Endothelial cell of umbilical vein (primary cell): ENCODE results near the gene STK32A.

Experiments used
- EZH2 ChIP-seq: IDR thresholded peaks from 2 replicates; pipeline ENCODE4 v1.6.1; 2012; ENCODE audit warnings: borderline replicate concordance, low read depth, mild to moderate bottlenecking, moderate library complexity, low read length, inconsistent platforms; ENCODE audit not compliant: severe bottlenecking
- FOS ChIP-seq: IDR thresholded peaks from 2 replicates; pipeline ENCODE4 v1.6.1; 2011; ENCODE audit warnings: mild to moderate bottlenecking, low read length, moderate library complexity, borderline replicate concordance; ENCODE audit not compliant: insufficient read depth
- POLR2A ChIP-seq: IDR thresholded peaks from 2 replicates; pipeline ENCODE4 v1.6.1; 2012; ENCODE audit warnings: low read depth, mild to moderate bottlenecking, control low read depth, low read length
- POLR2AphosphoS5 ChIP-seq: IDR thresholded peaks from 2 replicates; pipeline ENCODE4 v1.6.1; 2012; ENCODE audit warnings: low read depth, mild to moderate bottlenecking, control low read depth, low read length, moderate library complexity; ENCODE audit not compliant: insufficient read depth
- TF ChIP-seq, protein P1 (sequence below), 2 donors: IDR thresholded peaks; 1 replicate in 1 of 2; 2 replicates in 1 of 2; pipeline ENCODE4 v1.5.1; 2011; ENCODE audit warnings: low read length in 2 of 2, mild to moderate bottlenecking in 2 of 2, moderate library complexity in 2 of 2, control low read depth in 1 of 2, inconsistent platforms in 1 of 2, low read depth in 1 of 2; ENCODE audit not compliant: insufficient read depth in 1 of 2; ENCODE audit errors: extremely low read depth in 1 of 2
- TF ChIP-seq, protein P2 (sequence below): IDR thresholded peaks from 2 replicates; pipeline ENCODE4 v1.6.1; 2011; ENCODE audit not compliant: insufficient read depth, insufficient read length

DNA sequence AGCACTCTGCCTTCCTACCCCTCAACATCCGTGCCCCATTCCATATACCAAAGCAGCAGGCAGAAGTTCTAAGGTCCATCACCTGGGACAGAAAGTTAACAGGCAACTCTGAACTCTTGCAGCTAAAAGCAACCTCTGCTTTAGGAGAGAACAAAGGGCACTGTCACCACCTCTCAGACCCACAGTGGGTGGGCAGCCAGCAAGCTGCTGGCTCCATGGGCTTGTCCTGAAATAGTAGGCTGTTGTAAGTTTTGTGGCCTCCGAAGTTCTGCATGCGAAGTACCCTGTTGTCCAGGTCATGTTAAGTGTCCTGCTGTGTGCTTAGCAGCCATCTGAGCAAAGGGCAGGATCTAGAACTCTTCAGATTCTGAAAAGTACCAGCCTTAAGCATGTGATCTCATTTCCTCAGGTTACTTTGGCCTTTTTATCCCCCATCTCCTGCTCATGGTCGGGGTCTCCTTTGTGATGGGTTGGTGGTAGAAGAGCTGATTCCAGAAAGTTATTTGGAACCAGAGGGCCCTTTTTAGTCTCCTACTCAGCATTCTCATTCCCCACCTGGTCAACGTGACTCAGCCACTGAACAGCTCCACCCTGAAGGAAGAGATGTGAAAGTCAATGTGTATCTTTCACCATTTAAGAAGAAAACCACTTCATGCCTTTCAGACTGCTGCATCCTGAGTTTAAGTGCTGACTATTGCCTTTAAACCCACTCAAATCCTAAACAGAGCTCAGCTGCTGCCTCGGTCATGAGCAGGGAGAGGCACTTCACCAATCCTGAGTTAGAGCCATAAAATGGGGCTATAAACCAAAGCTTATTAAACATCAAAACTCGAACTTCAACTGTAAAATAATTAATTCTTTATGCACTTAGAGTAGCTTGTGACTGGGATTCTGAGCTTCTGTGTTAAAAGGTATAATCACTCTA lies 153.6 kb downstream of the STK32A start:
- TF ChIP-seq, protein P1, sequence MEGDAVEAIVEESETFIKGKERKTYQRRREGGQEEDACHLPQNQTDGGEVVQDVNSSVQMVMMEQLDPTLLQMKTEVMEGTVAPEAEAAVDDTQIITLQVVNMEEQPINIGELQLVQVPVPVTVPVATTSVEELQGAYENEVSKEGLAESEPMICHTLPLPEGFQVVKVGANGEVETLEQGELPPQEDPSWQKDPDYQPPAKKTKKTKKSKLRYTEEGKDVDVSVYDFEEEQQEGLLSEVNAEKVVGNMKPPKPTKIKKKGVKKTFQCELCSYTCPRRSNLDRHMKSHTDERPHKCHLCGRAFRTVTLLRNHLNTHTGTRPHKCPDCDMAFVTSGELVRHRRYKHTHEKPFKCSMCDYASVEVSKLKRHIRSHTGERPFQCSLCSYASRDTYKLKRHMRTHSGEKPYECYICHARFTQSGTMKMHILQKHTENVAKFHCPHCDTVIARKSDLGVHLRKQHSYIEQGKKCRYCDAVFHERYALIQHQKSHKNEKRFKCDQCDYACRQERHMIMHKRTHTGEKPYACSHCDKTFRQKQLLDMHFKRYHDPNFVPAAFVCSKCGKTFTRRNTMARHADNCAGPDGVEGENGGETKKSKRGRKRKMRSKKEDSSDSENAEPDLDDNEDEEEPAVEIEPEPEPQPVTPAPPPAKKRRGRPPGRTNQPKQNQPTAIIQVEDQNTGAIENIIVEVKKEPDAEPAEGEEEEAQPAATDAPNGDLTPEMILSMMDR (IDR thresholded peaks at IDR 0.05; ENCODE audit: extremely low read depth in 1 of 2, insufficient read depth in 1 of 2, low read depth in 1 of 2, low read length in 2 of 2): no peak
- TF ChIP-seq POLR2A (no peak), POLR2AphosphoS5 (no peak), EZH2 (no peak), FOS (no peak)
- TF ChIP-seq, protein P2, sequence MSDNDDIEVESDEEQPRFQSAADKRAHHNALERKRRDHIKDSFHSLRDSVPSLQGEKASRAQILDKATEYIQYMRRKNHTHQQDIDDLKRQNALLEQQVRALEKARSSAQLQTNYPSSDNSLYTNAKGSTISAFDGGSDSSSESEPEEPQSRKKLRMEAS: no peak
